Right kidney (tissue), 1 donor: Measurements from ENCODE around the gene PKD2L1.
"Not testable (repeated sequence)": the region's sequence is repeated elsewhere in the genome, so short reads cannot be mapped to it uniquely, and the experiment has no call there.

ENCODE experiments used
- DNase-seq: peaks from one replicate; pipeline ENCODE4 v3.0.0-alpha.2; 2016

The PKD2L1 gene

DNA sequence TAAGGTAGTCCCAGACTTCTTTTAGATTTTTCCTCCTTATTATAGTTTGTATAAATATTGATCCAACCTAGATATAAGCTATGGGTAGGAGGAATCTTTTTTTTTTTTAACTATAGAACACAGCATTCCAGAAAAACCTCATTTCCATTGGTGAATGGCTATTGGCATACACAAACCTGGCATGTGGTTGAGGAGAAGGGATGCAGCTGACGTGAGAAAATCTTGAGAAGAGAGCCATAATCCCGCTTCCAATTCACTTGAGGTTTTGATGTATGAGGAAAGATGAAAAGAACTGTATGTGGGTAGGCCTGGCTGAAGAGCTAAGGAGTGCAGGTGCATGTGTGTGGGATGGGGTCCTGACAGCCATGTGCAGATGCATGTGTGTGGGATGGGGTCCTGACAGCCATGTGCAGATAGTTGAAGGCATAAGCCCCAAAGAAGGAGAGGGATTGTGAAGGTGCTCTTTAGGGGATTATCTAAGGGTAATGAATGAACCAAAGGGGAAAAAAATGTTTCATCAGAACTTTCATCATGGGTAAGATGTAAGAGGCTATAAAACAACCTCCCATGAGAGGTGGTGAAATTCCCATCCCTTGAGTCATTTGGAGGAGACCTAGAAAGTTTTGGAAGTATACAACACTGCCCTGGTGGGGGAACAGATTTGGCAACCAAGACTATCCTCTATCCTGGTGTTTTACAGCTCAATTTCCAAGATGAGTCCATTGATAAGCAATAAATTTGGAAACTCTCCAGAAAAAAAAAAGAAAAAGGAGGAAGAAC lies 3.8 kb upstream of the PKD2L1 start:
- no peak for DNase-seq

DNA sequence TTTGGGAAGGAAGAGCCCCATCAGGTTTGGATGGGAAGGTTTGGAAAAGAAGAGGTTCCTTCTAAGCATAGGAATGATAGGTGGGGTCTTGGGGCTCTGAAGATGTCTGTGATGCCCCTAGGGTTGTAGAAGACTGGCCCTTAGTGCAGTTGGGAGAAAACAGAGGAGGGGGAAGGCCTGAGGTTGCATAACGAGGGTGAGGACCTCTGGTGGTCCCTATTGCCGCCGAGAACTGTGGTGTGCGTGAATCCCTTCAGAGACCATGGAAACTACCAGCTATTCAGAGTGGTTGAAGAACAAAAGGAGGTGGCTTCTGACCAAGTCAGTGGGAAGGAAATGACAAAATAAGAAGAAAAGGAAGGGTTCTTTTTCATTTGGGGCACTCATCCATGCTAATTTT lies 3.1 kb upstream of the PKD2L1 start:
- no peak for DNase-seq

DNA sequence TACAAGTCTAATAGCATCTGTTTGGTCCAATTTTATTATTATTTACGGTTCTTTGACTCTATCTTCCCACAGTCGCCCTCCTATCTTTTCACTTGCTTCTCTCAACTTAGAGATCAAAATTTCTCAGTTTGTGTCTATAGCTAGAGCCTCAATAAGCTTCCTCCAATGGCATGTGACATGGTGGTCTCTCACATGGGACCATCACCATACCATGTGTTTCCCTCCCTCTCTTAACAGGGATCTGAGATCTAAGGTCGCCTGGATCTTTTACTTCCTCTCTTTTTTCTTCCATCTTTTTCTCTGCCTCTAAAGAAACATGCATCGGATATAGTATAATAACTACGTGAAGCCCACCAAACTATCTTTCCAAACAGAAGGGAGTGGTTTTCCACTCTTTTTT lies 1.8 kb downstream of the PKD2L1 start:
- no peak for DNase-seq

DNA sequence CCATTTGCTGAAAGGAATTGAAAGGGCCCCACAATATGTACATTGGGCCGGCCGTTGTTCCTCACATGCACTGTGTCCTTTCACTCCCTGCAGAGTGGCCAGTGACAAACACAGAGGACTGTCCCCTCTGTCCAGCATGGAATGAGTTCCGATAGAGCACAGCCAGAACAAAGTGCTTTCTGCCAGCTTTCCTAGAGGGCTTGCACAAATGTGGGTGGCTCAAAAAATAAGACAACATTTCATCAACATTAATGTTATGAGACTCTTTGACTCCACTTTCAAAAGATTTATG lies 2.4 kb downstream of the PKD2L1 start:
- DNase-seq = no peak

DNA sequence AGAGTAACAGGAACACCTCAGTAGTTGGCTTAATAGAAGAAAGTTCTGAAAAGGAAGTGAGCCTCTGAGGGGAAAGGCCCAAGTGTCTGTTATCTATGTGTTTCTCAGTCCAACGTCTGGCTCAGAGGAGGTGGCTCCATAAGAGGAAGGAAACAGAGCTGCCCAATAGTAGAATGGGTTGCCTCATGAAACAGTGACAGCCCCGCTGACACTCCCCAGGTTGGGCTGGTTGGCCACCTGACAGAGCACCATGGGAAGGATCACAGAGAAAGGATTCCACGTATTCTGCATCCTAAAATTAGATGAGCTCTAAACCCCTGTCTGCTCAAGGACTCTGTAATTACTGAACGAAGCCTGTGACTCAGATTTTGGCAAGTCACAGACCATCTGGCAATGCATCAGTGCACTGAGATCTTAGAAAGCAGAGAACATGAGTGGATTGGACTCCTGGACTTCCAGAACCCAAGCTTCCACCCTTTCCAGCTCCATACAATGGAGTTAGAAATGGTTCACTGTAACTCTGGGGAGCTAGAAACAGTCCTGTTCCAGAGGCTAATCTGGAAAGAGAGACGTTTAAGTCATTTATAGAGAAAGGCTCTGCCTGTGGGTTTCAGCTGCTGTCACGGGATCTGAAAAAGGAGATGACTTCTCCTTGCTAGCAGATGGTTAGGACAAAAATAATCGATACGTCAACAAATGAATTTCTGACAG lies 2.9 kb downstream of the PKD2L1 start:
- DNase-seq = no peak

DNA sequence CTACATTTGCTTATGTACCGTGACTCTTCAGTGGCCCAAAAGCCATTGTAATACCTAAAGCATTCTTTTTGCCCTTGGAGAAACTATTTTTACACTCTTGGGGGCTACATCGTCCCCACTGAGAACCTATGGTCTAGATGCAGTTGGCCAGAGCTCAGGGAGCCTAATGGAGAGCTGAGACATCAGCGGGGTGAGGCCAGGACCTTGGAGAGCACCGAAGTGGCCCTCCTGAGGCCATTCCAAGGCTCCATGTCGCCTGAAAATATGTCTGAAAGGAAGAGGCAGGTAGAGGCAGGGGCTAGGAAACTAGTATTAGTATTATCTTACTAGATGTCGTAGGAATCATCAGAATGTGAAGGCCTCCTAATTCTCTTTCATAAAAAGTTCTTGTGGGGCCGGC lies 4.9 kb downstream of the PKD2L1 start:
- no peak for DNase-seq

DNA sequence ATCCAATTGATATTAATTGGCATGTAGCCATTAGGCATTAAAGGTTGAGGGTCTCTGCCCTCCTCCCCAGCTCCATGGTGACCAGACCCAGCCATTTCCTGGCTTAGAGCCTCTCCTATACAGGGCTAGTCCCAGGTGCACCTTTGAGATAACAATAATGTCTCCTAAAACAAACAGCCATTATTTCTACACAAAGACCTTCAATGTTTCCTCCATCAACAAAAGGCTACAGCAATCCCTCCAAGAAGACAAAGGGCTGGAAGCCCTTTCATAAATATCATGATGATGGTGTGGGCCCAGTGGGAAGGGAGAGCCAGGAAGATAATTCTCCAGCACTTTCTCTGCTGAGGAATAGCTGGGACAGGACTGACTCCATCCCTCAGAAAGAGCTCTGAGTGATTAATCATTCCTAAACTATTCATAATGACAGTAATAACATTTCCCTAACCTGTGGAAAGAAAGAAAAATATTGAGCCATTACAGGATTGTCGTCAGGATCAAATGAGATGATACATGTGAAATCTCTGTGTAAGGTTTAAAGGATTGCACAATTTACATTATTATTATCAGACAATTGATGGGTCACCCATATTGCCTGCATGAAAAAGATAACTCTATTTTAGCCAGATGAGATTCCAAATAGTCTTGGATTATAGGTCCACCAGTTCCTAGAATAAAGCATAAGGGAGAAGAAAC lies 10.2 kb downstream of the PKD2L1 start:
- DNase-seq = no peak

DNA sequence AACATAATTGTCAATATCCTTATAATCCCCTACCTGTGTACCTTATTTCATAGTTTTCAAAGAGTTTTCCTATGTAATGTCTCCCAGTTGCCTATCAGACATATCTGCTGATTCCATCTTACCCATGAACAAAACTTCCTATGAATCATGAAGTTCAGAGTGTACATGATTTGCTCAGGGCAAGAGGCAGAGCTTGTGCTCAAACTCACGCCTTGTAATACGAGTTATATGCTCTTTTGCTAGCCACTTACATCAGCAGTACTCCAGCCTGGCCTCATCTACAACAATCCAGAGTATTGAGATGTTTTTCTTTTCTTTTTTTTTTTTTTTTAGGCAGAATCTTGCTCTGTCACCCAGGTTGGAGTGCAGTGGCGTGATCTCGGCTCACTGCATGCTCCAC lies 11.8 kb downstream of the PKD2L1 start:
- no peak for DNase-seq

DNA sequence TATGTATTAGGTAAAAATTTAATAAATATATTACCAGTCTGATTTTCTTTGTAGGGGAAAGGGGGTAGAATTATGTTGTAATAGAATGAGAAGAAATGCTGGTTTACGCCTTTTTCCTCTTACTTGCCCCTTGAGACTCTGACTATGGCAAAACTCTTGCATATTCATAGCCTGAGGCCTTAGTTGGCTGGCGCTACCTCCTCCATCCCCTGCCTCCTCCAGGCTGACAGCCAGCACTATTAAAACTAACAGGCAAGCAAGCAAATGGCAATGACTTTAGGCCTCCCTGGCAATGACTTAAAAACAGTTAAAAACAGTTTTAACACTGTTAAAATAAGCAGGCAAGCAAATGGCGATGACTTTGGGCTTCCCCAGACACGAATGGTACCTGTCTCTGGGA lies 14.4 kb downstream of the PKD2L1 start:
- DNase-seq = no peak

DNA sequence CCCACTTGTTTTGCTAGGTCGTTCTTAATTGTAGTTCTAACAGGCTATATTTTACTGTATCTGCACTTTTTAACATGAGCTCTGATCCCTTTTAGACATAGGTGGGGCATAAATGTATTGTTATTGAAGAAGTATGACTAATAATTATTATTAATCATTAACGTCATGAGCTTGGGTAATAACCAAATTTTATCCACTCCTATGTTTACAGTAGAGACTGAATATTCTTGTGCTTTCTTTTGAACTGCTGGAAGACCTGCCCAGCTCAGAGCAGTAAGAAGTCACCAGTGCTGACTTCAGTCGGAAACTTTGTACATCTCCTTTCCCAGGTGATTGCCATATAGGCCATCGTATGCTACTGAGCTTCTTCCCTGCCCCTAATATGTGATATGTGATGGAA lies 18.7 kb downstream of the PKD2L1 start:
- no peak for DNase-seq

DNA sequence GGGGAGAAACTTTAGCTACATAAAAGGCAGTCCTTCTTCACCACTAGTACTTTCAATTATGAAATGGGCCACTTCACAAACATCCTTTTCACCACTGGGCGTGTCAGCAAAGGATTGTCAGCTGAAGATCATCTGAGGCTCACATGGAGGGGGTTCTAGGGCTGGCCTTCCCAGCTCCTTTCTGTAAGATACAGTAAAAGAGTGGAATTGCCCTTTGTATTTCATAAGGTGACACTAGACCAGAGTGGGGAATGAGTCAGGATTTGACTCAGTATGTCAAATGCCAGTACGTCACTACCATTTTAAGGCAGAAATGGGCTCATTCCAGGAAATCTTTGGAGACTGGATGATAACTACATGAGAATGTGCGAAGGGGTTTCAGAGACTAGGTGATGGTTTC lies 22.3 kb downstream of the PKD2L1 start:
- DNase-seq = no peak

DNA sequence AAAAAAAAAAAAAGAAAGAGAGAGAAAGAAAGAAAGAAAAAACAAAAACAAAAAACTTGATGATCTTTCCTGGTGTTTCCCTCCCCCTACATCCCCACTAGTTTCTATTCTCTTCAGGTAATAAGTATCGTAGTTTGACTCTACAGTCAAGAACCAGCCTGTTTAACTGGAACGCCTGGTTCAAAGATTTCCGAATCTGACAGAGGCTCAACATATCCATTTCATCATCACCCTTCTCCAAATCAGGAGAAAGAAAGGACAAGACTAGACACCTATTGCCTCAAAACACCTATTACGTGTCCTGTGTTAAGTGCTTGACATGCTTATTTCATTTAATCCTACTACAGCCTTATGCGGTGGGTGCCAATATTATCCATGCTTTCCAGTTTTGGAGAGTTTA lies 23.2 kb downstream of the PKD2L1 start:
- no peak for DNase-seq

DNA sequence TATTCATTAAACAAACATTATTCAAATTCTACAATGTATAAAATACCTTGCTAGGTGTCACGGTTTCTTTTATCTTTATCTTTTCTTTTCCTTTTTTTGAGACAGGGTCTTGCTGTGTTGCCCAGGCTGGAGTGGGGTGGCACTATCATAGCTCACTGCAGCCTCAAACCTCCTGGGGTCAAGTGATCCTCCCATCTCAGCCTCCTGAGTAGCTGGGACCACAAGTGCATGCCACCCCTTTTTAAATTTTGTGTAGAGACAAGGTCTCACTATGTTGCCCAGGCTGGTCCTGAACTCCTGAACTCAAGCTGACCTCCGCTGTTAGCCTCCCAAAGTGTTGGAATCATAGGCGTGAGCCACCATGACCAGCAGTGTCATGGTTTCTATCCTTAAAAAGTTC lies 25.6 kb downstream of the PKD2L1 start:
- DNase-seq = no peak

DNA sequence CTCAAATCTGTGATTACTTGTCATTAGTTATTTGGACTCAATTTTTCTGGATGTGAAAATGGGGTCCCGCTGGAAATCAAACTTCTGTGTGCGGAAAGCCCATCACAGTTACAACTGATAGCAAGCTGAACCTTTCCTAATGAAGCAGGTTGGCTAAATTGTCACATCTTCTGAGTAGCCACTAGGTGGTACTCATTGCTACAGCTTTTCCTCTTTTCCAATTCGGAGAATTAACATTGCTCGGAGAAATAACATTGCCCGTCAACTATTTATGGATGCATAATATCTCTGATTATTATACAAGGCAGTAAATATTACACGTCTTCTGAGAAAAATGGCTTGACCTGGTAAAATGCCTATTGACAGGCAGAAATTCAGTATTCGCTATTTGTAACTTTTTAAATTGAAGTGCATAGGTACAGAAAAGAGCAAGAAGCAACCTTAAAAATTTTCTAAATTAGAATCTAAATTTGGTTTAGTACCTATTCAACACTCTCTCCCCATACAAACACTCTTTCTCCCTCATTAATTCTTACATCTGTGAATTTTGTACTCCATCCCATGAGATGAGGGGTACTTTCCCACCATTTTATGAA lies 26.2 kb downstream of the PKD2L1 start:
- no peak for DNase-seq

DNA sequence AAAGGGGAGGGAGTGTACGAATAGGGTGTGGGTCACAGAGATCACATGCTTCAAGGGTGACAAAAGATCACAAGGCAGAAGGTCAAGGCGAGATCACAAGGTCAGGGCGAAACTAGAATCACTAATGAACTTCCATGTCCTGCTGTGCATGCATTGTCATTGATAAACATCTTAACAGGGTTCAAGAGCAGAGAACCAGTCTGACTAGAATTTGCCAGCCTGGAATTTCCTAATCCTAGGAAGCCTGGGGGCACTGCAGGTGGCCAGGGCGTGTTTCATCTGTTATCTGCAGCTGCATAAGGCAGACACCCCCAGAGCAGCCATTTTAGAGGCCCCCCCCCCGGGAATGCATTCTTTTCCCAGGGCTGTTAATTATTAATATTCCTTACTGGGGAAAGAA lies 28.9 kb downstream of the PKD2L1 start:
- DNase-seq = not testable (repeated sequence)

DNA sequence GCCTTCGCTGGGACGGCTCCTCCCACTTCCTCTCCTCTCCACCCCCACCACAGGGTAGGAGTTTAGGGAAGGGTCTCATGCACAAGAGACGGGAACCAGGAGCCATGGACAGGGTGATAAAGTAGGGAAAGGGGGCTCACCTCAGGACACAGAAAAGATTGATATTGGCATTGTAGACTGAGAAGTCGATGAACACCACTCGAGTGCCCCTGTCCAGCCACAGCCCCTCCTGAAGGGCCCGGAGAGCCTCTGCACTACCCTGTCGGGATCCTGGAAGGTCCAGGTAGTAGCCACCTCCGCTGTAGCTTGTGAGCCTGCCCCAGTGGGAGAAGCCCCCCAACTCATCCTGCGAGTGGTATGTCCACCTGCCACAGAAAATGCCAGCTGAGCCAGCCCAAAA lies 32.8 kb downstream of the PKD2L1 start:
- DNase-seq = no peak

DNA sequence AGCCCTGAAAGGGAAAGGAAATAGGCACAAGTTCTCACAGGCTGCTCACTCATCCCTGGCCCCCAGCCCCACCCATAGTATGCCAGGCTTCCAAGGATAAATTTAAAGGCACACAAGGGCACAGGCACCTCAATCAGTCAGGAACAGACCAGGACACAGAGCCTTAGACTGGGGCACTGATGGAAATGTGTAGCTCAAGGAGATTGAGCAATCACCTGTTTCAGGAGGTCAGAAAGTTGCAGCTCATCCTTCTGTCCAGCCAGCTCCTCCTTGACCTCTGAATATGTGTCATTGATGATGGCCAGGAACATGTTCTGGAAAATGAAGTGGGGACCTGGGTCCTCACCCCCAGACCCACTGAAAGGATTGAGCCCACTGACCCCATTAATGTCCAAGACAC lies 37.0 kb downstream of the PKD2L1 start:
- no peak for DNase-seq

DNA sequence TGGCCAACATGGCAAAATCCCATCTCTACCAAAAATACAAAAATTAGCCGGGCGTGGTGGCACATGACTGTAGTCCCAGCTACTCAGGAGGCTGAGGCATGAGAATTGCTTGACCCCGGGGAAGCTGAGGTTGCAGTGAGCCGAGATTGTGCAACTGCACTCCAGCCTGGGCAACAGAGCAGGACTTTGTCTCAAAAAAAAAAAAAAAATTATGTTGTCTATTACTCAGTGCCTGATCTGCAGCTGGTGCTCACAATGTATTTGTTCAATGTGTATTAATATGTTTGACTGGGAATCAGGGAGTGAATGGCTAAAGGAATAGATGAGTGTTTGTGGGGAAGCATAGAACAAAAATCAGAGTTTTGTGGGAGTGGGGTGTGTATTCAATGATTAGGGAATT lies 37.7 kb downstream of the PKD2L1 start:
- DNase-seq = not testable (repeated sequence)

DNA sequence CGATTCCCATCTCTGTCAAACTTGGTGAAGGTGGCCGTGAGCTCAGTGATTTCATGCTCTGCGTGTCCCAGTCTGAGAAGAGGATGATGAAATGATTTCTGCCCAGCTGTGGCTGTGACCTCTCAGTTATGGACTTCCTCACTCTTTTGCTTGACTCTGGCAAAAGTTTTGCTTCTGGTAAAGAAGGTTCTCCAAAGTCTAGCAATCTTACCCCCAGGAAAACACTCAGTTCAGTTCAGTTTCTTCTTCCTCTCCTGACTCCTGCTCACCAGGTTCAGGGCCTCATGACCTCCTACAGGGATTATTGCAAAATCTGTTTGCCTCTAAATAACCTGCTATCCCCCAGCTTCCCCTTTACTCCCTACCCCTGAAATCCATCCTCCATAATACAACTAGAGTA lies 38.7 kb downstream of the PKD2L1 start:
- no peak for DNase-seq

DNA sequence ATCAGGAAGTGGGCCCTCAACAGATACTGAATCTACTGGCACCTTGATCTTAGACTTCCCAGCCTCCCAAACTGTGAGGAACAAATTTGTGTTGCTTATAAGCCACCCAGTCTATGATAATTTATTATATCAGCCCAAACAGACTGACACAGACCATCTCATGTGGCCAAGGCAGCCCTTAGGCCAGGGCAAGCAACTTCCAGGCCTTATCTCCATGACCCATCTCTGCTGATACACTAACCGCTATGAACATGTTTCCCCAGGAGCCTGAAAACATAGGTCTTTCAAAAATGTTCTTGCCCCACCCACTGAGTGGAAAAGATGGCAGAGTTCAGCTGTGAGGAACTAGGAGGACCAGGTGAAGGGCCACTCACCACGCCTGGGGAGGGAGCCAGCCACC lies 40.4 kb downstream of the PKD2L1 start:
- DNase-seq = no peak

DNA sequence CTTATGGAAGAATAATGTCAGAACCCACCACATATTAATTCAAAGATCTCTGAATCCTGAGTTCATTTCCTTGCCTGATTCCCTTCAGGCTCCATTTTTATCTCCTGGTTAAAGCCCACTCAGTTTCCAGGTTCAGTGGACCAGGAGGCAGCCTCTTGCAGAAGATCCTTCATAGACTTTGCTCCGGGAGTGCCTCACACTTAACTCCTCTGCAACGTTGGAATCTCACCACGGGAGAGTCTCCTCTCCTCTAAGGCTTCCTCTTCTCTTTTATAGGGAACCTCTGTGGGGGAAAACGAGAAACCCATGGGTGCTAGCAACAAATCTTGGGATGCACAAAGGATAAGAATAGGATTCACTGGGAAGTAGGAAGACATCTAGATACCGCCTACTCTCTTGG lies 41.8 kb downstream of the PKD2L1 start:
- no peak for DNase-seq

DNA sequence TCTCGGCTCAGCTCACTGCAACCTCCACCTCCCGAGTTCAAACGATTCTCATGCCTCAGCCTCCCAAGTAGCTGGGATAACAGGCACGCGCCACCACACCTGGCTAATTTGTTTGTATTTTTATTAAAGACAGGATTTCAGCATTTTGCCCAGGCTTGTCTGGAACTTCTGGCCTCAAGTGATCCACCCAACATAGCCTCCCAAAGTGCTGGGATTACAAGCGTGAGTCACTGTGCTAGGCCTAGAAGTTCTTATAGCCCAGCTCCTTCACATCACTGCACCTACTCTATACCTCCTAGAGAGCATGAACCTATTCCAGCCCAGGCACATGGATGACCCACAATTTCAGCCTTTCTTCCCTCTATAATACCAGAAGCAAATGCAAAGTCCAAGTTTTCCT lies 42.3 kb downstream of the PKD2L1 start:
- DNase-seq = no peak
